MG63 (cell line): ENCODE data around the gene OXT. TPM values are rescaled to one million over a fixed set of nuclear protein-coding genes. Genes with fewer than 3 reads are reported as not detected.
"Not testable (repeated sequence)": the region's sequence is repeated elsewhere in the genome, so short reads cannot be mapped to it uniquely, and the experiment has no call there.

Source experiments
- DNase-seq: peaks from one replicate; pipeline ENCODE4 v3.0.0-alpha.2; 2020
- H3K27me3 ChIP-seq: fragments of 250-450 bp; sonication (Bioruptor Pico); 2 replicates; pipeline ENCODE4 v1.5.1; 2020; ENCODE audit warnings: mild to moderate bottlenecking, moderate library complexity
- H3K36me3 ChIP-seq: fragments of 250-450 bp; sonication (Bioruptor Pico); 2 replicates; pipeline ENCODE4 v1.5.1; 2020; ENCODE audit warnings: mild to moderate bottlenecking, moderate library complexity
- H3K4me3 ChIP-seq: fragments of 250-450 bp; sonication (Bioruptor Pico); 2 replicates; pipeline ENCODE4 v1.5.1; 2020; ENCODE audit warnings: mild to moderate bottlenecking, moderate library complexity
- H3K9me3 ChIP-seq: fragments of 250-450 bp; sonication (Bioruptor Pico); 2 replicates; pipeline ENCODE4 v1.5.1; 2020; ENCODE audit warnings: mild to moderate bottlenecking, moderate library complexity
- total RNA-seq: library from RNA; depleted of rRNA; stranded (reverse); fragments of >200 nt; shearing (Covaris generic); gene quantifications from 2 replicates; pipeline ENCODE4 v1.2.3, GENCODE V29; 2014; ENCODE audit warnings: low replicate concordance; rRNA removed

The OXT gene
- total RNA-seq, 1 experiment from 2014 or later: not detected

GRCh38 chr20:3117839-3118379 is 46.5 kb downstream of the OXT start:
- H3K27me3 ChIP-seq, DNase-seq, H3K4me3 ChIP-seq, H3K36me3 ChIP-seq, H3K9me3 ChIP-seq: not testable (repeated sequence)

GRCh38 chr20:3119044-3119443 is 47.6 kb downstream of the OXT start:
- no peaks in the 10 kb centered on the region for H3K9me3 ChIP-seq
- no peaks in the 10 kb centered on the region for H3K27me3 ChIP-seq
- H3K36me3 ChIP-seq: no peaks in the 10 kb centered on the region
- no peak for DNase-seq
- H3K4me3 ChIP-seq: no peak overlapping the region

GRCh38 chr20:3121271-3121911 is 50.0 kb downstream of the OXT start:
- Histone ChIP-seq H3K27me3 (no peaks in the 10 kb centered on the region), H3K4me3 (no peak overlapping the region), H3K36me3 (no peaks in the 10 kb centered on the region), H3K9me3 (no peaks in the 10 kb centered on the region)
- DNase-seq: no peak

Other genes with a start within 250 kb of the OXT start
- 4.7 and 7.9 TPM in 2 replicates for gene PCED1A, start 231.0 kb upstream of the OXT start, total RNA-seq
- gene VPS16, start 230.9 kb upstream of the OXT start, total RNA-seq: 18.5 and 21.2 TPM in 2 replicates
- 8.8 and 13.3 TPM in 2 replicates for gene PTPRA, start 198.1 kb upstream of the OXT start, total RNA-seq
- gene GNRH2, start 28.0 kb upstream of the OXT start, total RNA-seq: not detected in 2 replicates
- 44.1 and 63.8 TPM in 2 replicates for gene MRPS26, start 25.6 kb upstream of the OXT start, total RNA-seq
- gene AVP, start 13.1 kb downstream of the OXT start, total RNA-seq: not detected in 2 replicates
- 6.9 and 7.9 TPM in 2 replicates for gene FASTKD5, start 88.2 kb downstream of the OXT start, total RNA-seq
- gene UBOX5, start 88.2 kb downstream of the OXT start, total RNA-seq: 2.3 and 3.9 TPM in 2 replicates
- 0.03 TPM in 1 of 2 replicates, not detected in the other for gene LZTS3, start 101.9 kb downstream of the OXT start, total RNA-seq
- gene DDRGK1, start 133.1 kb downstream of the OXT start, total RNA-seq: 21.7 and 33.5 TPM in 2 replicates
- gene ITPA, start 137.9 kb downstream of the OXT start, total RNA-seq: 41.3 and 48.5 TPM in 2 replicates
- gene SLC4A11, start 167.6 kb downstream of the OXT start, total RNA-seq: 0.20 TPM in 1 of 2 replicates, not detected in the other